Keratinocyte (primary cell): ENCODE data around the gene SLC37A1. TPM values are rescaled to one million over a fixed set of nuclear protein-coding genes. Genes with fewer than 3 reads are reported as not detected.

Source experiments
- DNase-seq: peaks from one replicate; pipeline ENCODE4 v3.0.0-alpha.2; 2011; ENCODE audit warnings: low read depth, missing footprints, low spot score
- FAIRE-seq: peaks from 2 replicates; lab custom pipeline; 2011; peaks lifted over from hg19 to GRCh38; lab: Jason Lieb, UNC
- H2AFZ ChIP-seq: 2 replicates; pipeline ENCODE4 v1.6.0; 2012; ENCODE audit warnings: low read length, control low read depth, inconsistent platforms; ENCODE audit not compliant: control insufficient read depth
- H3K27ac ChIP-seq: 2 replicates; pipeline ENCODE4 v1.5.1; 2011; ENCODE audit warnings: low read length; ENCODE audit not compliant: control insufficient read depth, insufficient read depth
- H3K27me3 ChIP-seq: 3 replicates; pipeline ENCODE4 v1.6.0; 2011; ENCODE audit warnings: low read length; ENCODE audit not compliant: control insufficient read depth, insufficient read depth; ENCODE audit errors: extremely low read depth
- H3K36me3 ChIP-seq, 2 experiments: 2 replicates in 1 of 2; 3 replicates in 1 of 2; pipeline ENCODE4 v1.5.1; 2011; ENCODE audit warnings: low read length in 2 of 2, mild to moderate bottlenecking in 1 of 2; ENCODE audit not compliant: control insufficient read depth in 2 of 2, insufficient read depth in 2 of 2; ENCODE audit errors: extremely low read depth in 1 of 2
- H3K4me1 ChIP-seq: 3 replicates; pipeline ENCODE4 v1.5.1; 2011; ENCODE audit warnings: low read length; ENCODE audit not compliant: control insufficient read depth, insufficient read depth; ENCODE audit errors: extremely low read depth
- H3K4me2 ChIP-seq: 3 replicates; pipeline ENCODE4 v1.6.0; 2011; ENCODE audit warnings: low read depth, low read length; ENCODE audit not compliant: control insufficient read depth, insufficient read depth; ENCODE audit errors: extremely low read depth
- H3K4me3 ChIP-seq, 3 experiments: fragments of 200-600 bp in 1 of 3; sonication (generic) in 1 of 3; 2 replicates in 2 of 3; 3 replicates in 1 of 3; pipeline ENCODE4 v1.5.1; 2011 to 2016; ENCODE audit warnings: low read length in 3 of 3, mild to moderate bottlenecking in 3 of 3, control low read depth in 2 of 3, inconsistent platforms in 1 of 3, low read depth in 1 of 3, mixed read lengths in 1 of 3, mixed run types in 1 of 3, moderate library complexity in 1 of 3; ENCODE audit not compliant: control insufficient read depth in 2 of 3, insufficient read depth in 2 of 3; ENCODE audit errors: extremely low read depth in 1 of 3
- H3K79me2 ChIP-seq: 2 replicates; pipeline ENCODE4 v1.6.0; 2012; ENCODE audit warnings: low read length; ENCODE audit not compliant: control insufficient read depth, insufficient read depth
- H3K9ac ChIP-seq: 3 replicates; pipeline ENCODE4 v1.6.0; 2011; ENCODE audit warnings: low read length; ENCODE audit not compliant: control insufficient read depth, insufficient read depth; ENCODE audit errors: extremely low read depth
- H3K9me1 ChIP-seq: 3 replicates; pipeline ENCODE4 v1.6.0; 2011; ENCODE audit warnings: low read length; ENCODE audit not compliant: control insufficient read depth, insufficient read depth; ENCODE audit errors: extremely low read depth
- H3K9me3 ChIP-seq: 2 replicates; pipeline ENCODE4 v1.5.1; 2012; ENCODE audit warnings: low read depth, low read length; ENCODE audit not compliant: control insufficient read depth
- H4K20me1 ChIP-seq: 3 replicates; pipeline ENCODE4 v1.6.0; 2011; ENCODE audit warnings: low read length; ENCODE audit not compliant: control insufficient read depth, insufficient read depth; ENCODE audit errors: extremely low read depth
- CTCF ChIP-seq, 3 experiments: IDR thresholded peaks in 1 of 3; conservative IDR thresholded peaks in 1 of 3; optimal IDR thresholded peaks in 1 of 3; 2 replicates in 2 of 3; 3 replicates in 1 of 3; pipeline versions ENCODE3 to v1.5.1; 2011; ENCODE audit warnings: low read length in 3 of 3, mild to moderate bottlenecking in 3 of 3, moderate library complexity in 2 of 3, control low read depth in 1 of 3, inconsistent platforms in 1 of 3; ENCODE audit not compliant: insufficient read depth in 2 of 3; ENCODE audit errors: extremely low read depth in 1 of 3
- EZH2 ChIP-seq: IDR thresholded peaks from one replicate; pipeline ENCODE4 v1.6.1; 2012; ENCODE audit warnings: inconsistent platforms, mild to moderate bottlenecking, low read length, moderate library complexity
- dilution Hi-C: fragments of 300-500 bp; cut with MboI; formaldehyde crosslinking; loops from one replicate; pipeline ENCODE4 v1.7.0; 2020; ENCODE audit warnings: low sequenced_read_pairs; ENCODE audit not compliant: extremely low pct_ligation_motif_present
- polyA plus RNA-seq, 5 experiments: library from polyadenylated mRNA; depleted of rRNA in 3 of 5; stranded (reverse) in 3 of 5; stranded (forward) in 1 of 5; unstranded in 1 of 5; fragments of >200 nt; gene quantifications; 1 replicate in 1 of 5; 2 replicates in 3 of 5; 3 replicates in 1 of 5; pipeline versions ENCODE4 v1.2.1 to v1.2.3, GENCODE V29; 2011 to 2012; ENCODE audit warnings: missing spikeins in 2 of 5, low read depth in 1 of 5, low replicate concordance in 1 of 5

The SLC37A1 gene
- polyA plus RNA-seq, 1 donor (not counting 4 experiments of a cell fraction or from before 2014, with no cell fraction given), result 4.1 TPM

GRCh38 chr21:42474043-42474831 is 39.4 kb upstream of the SLC37A1 start:
- Histone ChIP-seq H3K27ac (peak overlapping the region; percentile 38), H4K20me1 (no peaks in the 10 kb centered on the region), H2AFZ (peak overlapping the region; percentile 82), H3K36me3 (no peaks in the 10 kb centered on the region), H3K9me3 (no peaks in the 10 kb centered on the region), H3K4me3 (peak overlapping the region in 1 of 3 experiments; percentile 1), H3K4me2 (peak overlapping the region; percentile 45), H3K27me3 (no peaks in the 10 kb centered on the region), H3K9me1 (no peaks in the 10 kb centered on the region), H3K9ac (peak overlapping the region; percentile 38), H3K4me1 (peaks cover 17% of the 10 kb centered on the region), H3K79me2 (no peaks in the 10 kb centered on the region)
- DNase-seq (peak; percentile 48), FAIRE-seq (peak; percentile 94)
- TF ChIP-seq EZH2 (no peak), CTCF (optimal IDR thresholded peaks at IDR 0.05 in 1 of 3, IDR thresholded peaks at IDR 0.05 in 1 of 3, conservative IDR thresholded peaks at IDR 0.05 in 1 of 3; ENCODE audit: extremely low read depth in 1 of 3, insufficient read depth in 2 of 3, low read length in 3 of 3) (peak in 1 of 3 experiments; percentile 23)
- dilution Hi-C loops, result no loop called here

GRCh38 chr21:42475036-42475435 is 38.6 kb upstream of the SLC37A1 start:
- FAIRE-seq, result no peak
- dilution Hi-C loops, result no loop called here
- peak overlapping the region; percentile 45 for H3K4me2 ChIP-seq

More at GRCh38 chr21:42475036-42475435, 38.6 kb upstream of the SLC37A1 start:
- H3K9me1 ChIP-seq, result no peaks in the 10 kb centered on the region
- no peak for DNase-seq
- peaks cover 17% of the 10 kb centered on the region for H3K4me1 ChIP-seq
- no peaks in the 10 kb centered on the region for H3K36me3 ChIP-seq
- peak overlapping the region; percentile 38 for H3K27ac ChIP-seq
- no peaks in the 10 kb centered on the region for H3K27me3 ChIP-seq
- no peak for TF ChIP-seq CTCF (optimal IDR thresholded peaks at IDR 0.05 in 1 of 3, IDR thresholded peaks at IDR 0.05 in 1 of 3, conservative IDR thresholded peaks at IDR 0.05 in 1 of 3; ENCODE audit: extremely low read depth in 1 of 3, insufficient read depth in 2 of 3, low read length in 3 of 3)
- TF ChIP-seq EZH2, result no peak
- no peaks in the 10 kb centered on the region for H3K79me2 ChIP-seq
- no peak overlapping the region for H2AFZ ChIP-seq
- peak overlapping the region; percentile 38 for H3K9ac ChIP-seq
- H4K20me1 ChIP-seq, result no peaks in the 10 kb centered on the region
- H3K4me3 ChIP-seq, result no peak overlapping the region
- no peaks in the 10 kb centered on the region for H3K9me3 ChIP-seq
